Trophoblast cell (in vitro differentiated cells and primary cell): ENCODE results near the gene HS2ST1.

ENCODE experiments used
- DNase-seq, 2 donors: peaks; one replicate each; pipeline ENCODE4 v3.0.0-alpha.2; 2016
- H2AFZ ChIP-seq: 2 replicates; pipeline ENCODE4 v1.6.1; 2013; ENCODE audit warnings: low read length, moderate library complexity, mild to moderate bottlenecking; ENCODE audit not compliant: insufficient read depth, poor library complexity
- H2AK5ac ChIP-seq: 2 replicates; pipeline ENCODE4 v1.6.1; 2013; ENCODE audit warnings: mild to moderate bottlenecking, low read length
- H2BK120ac ChIP-seq: 2 replicates; pipeline ENCODE4 v1.6.1; 2013; ENCODE audit warnings: low read length, mild to moderate bottlenecking, moderate library complexity; ENCODE audit not compliant: insufficient read depth, poor library complexity
- H2BK12ac ChIP-seq: 2 replicates; pipeline ENCODE4 v1.6.1; 2013; ENCODE audit warnings: mild to moderate bottlenecking, low read length, moderate library complexity
- H2BK5ac ChIP-seq: 2 replicates; pipeline ENCODE4 v1.6.1; 2013; ENCODE audit warnings: low read length, low read depth, moderate library complexity, mild to moderate bottlenecking; ENCODE audit not compliant: poor library complexity
- H3K14ac ChIP-seq: 2 replicates; pipeline ENCODE4 v1.6.1; 2013; ENCODE audit warnings: mild to moderate bottlenecking, low read length
- H3K18ac ChIP-seq: 2 replicates; pipeline ENCODE4 v1.6.1; 2013; ENCODE audit warnings: mild to moderate bottlenecking, low read length
- H3K23ac ChIP-seq: 2 replicates; pipeline ENCODE4 v1.6.1; 2013; ENCODE audit warnings: low read length
- H3K27ac ChIP-seq: 2 replicates; pipeline ENCODE4 v1.5.1; 2013; ENCODE audit warnings: low read depth, mild to moderate bottlenecking, inconsistent platforms, low read length, moderate library complexity
- H3K27me3 ChIP-seq: 2 replicates; pipeline ENCODE4 v1.6.1; 2013; ENCODE audit warnings: inconsistent platforms, mild to moderate bottlenecking, low read length, moderate library complexity; ENCODE audit not compliant: insufficient read depth
- H3K36me3 ChIP-seq, 2 experiments: 1 replicate in 1 of 2; 2 replicates in 1 of 2; pipeline ENCODE4 v1.6.1; 2013; ENCODE audit warnings: low read length in 2 of 2, mild to moderate bottlenecking in 2 of 2, moderate library complexity in 1 of 2; ENCODE audit not compliant: insufficient read depth in 2 of 2, control insufficient read depth in 1 of 2
- H3K4ac ChIP-seq: 2 replicates; pipeline ENCODE4 v1.6.1; 2013; ENCODE audit warnings: low read depth, mild to moderate bottlenecking, low read length, moderate library complexity
- H3K4me1 ChIP-seq, 2 experiments: 1 replicate in 1 of 2; 2 replicates in 1 of 2; pipeline ENCODE4 v1.6.1; 2013; ENCODE audit warnings: low read length in 2 of 2, mild to moderate bottlenecking in 2 of 2, moderate library complexity in 1 of 2; ENCODE audit not compliant: insufficient read depth in 2 of 2, control insufficient read depth in 1 of 2
- H3K4me2 ChIP-seq: 2 replicates; pipeline ENCODE4 v1.6.1; 2013; ENCODE audit warnings: inconsistent platforms, mild to moderate bottlenecking, low read length, moderate library complexity
- H3K4me3 ChIP-seq: 2 replicates; pipeline ENCODE4 v1.5.1; 2013; ENCODE audit warnings: mild to moderate bottlenecking, low read depth, low read length, inconsistent platforms
- H3K79me1 ChIP-seq: one replicate; pipeline ENCODE4 v1.6.1; 2013; ENCODE audit warnings: low read length
- H3K79me2 ChIP-seq: 2 replicates; pipeline ENCODE4 v1.6.1; 2013; ENCODE audit warnings: low read length, mild to moderate bottlenecking; ENCODE audit not compliant: control insufficient read depth, insufficient read depth, poor library complexity
- H3K9ac ChIP-seq: 2 replicates; pipeline ENCODE4 v1.6.1; 2013; ENCODE audit warnings: mild to moderate bottlenecking, low read length
- H3K9me3 ChIP-seq: 2 replicates; pipeline ENCODE4 v1.6.1; 2013; ENCODE audit warnings: low read depth, mild to moderate bottlenecking, control low read depth, inconsistent platforms, low read length; ENCODE audit not compliant: insufficient read depth
- H4K12ac ChIP-seq: 2 replicates; pipeline ENCODE4 v1.6.1; 2013; ENCODE audit warnings: low read depth, mild to moderate bottlenecking, low read length, moderate library complexity
- H4K8ac ChIP-seq: 2 replicates; pipeline ENCODE4 v1.6.1; 2013; ENCODE audit warnings: low read depth, mild to moderate bottlenecking, low read length, moderate library complexity
- H4K91ac ChIP-seq: one replicate; pipeline ENCODE4 v1.6.1; 2013; ENCODE audit warnings: low read depth, mild to moderate bottlenecking, low read length, moderate library complexity
- WGBS: extraction: QIAGEN DNeasy Blood & Tissue Kit; methylation state at CpG from one replicate; pipeline ENCODE4 v1.1.7; 2013; ENCODE audit warnings: missing lambda C conversion rate; ENCODE audit not compliant: insufficient read length, insufficient coverage; ENCODE audit errors: extremely low coverage; 5-methylcytosine and 5-hydroxymethylcytosine counted together

The HS2ST1 gene

GRCh38 chr1:87048237-87048636, 133.8 kb downstream of the HS2ST1 start:
- Histone ChIP-seq H4K91ac (no peak overlapping the region), H3K23ac (no peak overlapping the region), H3K4me2 (no peak overlapping the region), H2AK5ac (no peak overlapping the region), H3K36me3 (no peaks in the 10 kb centered on the region), H2BK120ac (no peak overlapping the region), H3K4me3 (no peak overlapping the region), H4K12ac (no peak overlapping the region), H2BK12ac (no peak overlapping the region), H3K79me1 (no peaks in the 10 kb centered on the region), H3K18ac (no peak overlapping the region), H2BK5ac (no peak overlapping the region), H3K9ac (no peak overlapping the region), H3K27me3 (no peaks in the 10 kb centered on the region), H3K79me2 (no peaks in the 10 kb centered on the region), H4K8ac (no peak overlapping the region), H3K9me3 (no peaks in the 10 kb centered on the region), H3K27ac (no peak overlapping the region), H3K4me1 (no peaks in the 10 kb centered on the region), H2AFZ (no peak overlapping the region), H3K4ac (no peak overlapping the region), H3K14ac (no peak overlapping the region)
- WGBS, result no CpG with 5 or more reads among the region's 3 CpGs
- DNase-seq, result peak; percentile 11 to 73

GRCh38 chr1:87051965-87052364, 137.5 kb downstream of the HS2ST1 start:
- no peak for DNase-seq
- no peak overlapping the region for H3K23ac ChIP-seq
- H4K91ac ChIP-seq, result no peak overlapping the region
- H3K79me1 ChIP-seq, result no peaks in the 10 kb centered on the region
- H3K27me3 ChIP-seq, result no peaks in the 10 kb centered on the region
- no peak overlapping the region for H4K12ac ChIP-seq
- H3K27ac ChIP-seq, result no peak overlapping the region
- no peak overlapping the region for H3K4me3 ChIP-seq
- H2BK5ac ChIP-seq, result no peak overlapping the region
- no peak overlapping the region for H2BK120ac ChIP-seq
- no peaks in the 10 kb centered on the region for H3K9me3 ChIP-seq
- no peak overlapping the region for H4K8ac ChIP-seq
- H3K4me2 ChIP-seq, result no peak overlapping the region
- H3K4me1 ChIP-seq, result no peaks in the 10 kb centered on the region
- no peak overlapping the region for H3K9ac ChIP-seq
- WGBS, result no CpG with 5 or more reads among the region's 5 CpGs
- H3K18ac ChIP-seq, result no peak overlapping the region
- H2BK12ac ChIP-seq, result no peak overlapping the region
- no peak overlapping the region for H3K14ac ChIP-seq
- no peak overlapping the region for H2AK5ac ChIP-seq
- no peaks in the 10 kb centered on the region for H3K79me2 ChIP-seq
- no peak overlapping the region for H2AFZ ChIP-seq
- no peak overlapping the region for H3K4ac ChIP-seq
- H3K36me3 ChIP-seq, result no peaks in the 10 kb centered on the region

- WGBS, result no CpG with 5 or more reads among the region's 3 CpGs
- no peak overlapping the region for H3K18ac ChIP-seq
- no peak overlapping the region for H3K14ac ChIP-seq
These were observed 138.0 kb downstream of the HS2ST1 start for GRCh38 chr1:87052400-87052799.

GRCh38 chr1:87052961-87053360, 138.5 kb downstream of the HS2ST1 start:
- no peak overlapping the region for H2AK5ac ChIP-seq
- no CpG with 5 or more reads among the region's 1 CpG for WGBS

More at GRCh38 chr1:87052400-87052799, 138.0 kb downstream of the HS2ST1 start:
- Histone ChIP-seq H2AFZ (no peak overlapping the region), H3K79me1 (no peaks in the 10 kb centered on the region), H4K91ac (no peak overlapping the region), H3K9me3 (no peaks in the 10 kb centered on the region), H2AK5ac (no peak overlapping the region), H2BK120ac (no peak overlapping the region), H3K4me3 (no peak overlapping the region), H3K79me2 (no peaks in the 10 kb centered on the region), H2BK5ac (no peak overlapping the region), H3K27me3 (no peaks in the 10 kb centered on the region), H3K4me2 (no peak overlapping the region), H3K4ac (no peak overlapping the region), H2BK12ac (no peak overlapping the region), H3K27ac (no peak overlapping the region), H3K23ac (no peak overlapping the region), H3K9ac (no peak overlapping the region), H4K12ac (no peak overlapping the region), H4K8ac (no peak overlapping the region), H3K4me1 (no peaks in the 10 kb centered on the region), H3K36me3 (no peaks in the 10 kb centered on the region)
- DNase-seq, result no peak

More at GRCh38 chr1:87052961-87053360, 138.5 kb downstream of the HS2ST1 start:
- Histone ChIP-seq H3K4ac (no peak overlapping the region), H3K9ac (no peak overlapping the region), H4K12ac (no peak overlapping the region), H4K8ac (no peak overlapping the region), H3K79me2 (no peaks in the 10 kb centered on the region), H3K79me1 (no peaks in the 10 kb centered on the region), H3K4me2 (no peak overlapping the region), H2BK120ac (no peak overlapping the region), H3K27ac (no peak overlapping the region), H3K9me3 (no peaks in the 10 kb centered on the region), H2AFZ (no peak overlapping the region), H2BK12ac (no peak overlapping the region), H2BK5ac (no peak overlapping the region), H3K36me3 (no peaks in the 10 kb centered on the region), H3K14ac (no peak overlapping the region), H4K91ac (no peak overlapping the region), H3K27me3 (no peaks in the 10 kb centered on the region), H3K4me1 (no peaks in the 10 kb centered on the region), H3K4me3 (no peak overlapping the region), H3K23ac (no peak overlapping the region), H3K18ac (no peak overlapping the region)
- DNase-seq, result peak in 1 of 2 donors; percentile 67
